ENCODE data around the gene PARP1.

GRCh38 chr1:226362891-226363447 is 44.9 kb downstream of the PARP1 start:
- TF ChIP-seq CTCF (conservative IDR thresholded peaks at IDR 0.05; ENCODE audit: low read length) = no peak
- TF ChIP-seq EZH2phosphoT487 (IDR thresholded peaks at IDR 0.05; ENCODE audit: borderline replicate concordance, low read depth, low read length) = no peak
